ENCODE measurements around the gene WASHC4. TPM values are rescaled to one million over a fixed set of nuclear protein-coding genes. Genes with fewer than 3 reads are reported as not detected.

WASHC4 gene
- total RNA-seq, 1 experiment from 2014 or later: 44.7 TPM

DNA sequence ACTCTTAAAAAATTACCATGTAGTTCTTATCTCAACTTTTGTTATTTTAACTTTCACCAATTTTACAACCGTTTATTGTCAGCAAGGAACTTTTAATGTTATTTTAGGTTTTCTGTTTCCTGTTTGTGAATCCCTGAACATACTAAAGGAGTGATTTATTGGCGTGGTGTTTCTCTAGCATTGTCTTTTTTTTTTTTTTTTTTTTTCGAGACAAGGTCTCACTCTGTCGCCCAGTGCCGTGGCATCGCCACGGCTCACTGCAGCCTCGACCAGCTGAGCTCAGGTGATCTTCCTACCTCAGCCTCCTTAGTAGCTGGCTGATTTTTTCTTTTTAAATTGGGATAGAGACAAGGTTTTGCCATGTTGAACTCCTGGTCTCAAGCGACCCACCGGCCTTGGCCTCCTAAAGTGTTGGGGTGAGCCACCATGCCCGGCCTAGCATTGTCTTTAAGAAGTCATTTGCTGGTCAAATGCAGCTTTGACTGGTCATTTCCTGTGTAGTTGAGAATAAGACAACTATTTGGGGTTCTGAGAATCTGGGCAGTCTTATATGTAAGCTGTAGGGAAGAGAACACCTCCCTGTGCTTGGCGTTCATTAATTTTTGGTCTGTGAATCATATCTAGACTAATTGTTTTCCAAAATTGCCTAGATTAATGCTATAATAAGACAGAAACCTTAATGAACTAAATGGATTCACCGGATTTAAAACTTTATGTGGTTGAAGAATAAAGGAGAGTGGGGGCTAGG lies 2.1 kb downstream of the WASHC4 start:
- no peak for TF ChIP-seq TCF7L2 (IDR thresholded peaks at IDR 0.05; ENCODE audit: low read depth, low read length)
- peak overlapping the region; percentile 78 to 92 for H3K4me3 ChIP-seq (ENCODE audit: low read depth in 2 of 2, low read length in 2 of 2)
- DNase-seq (ENCODE audit: low read depth, low spot score) (no peak), ATAC-seq (no peak)
- no TSS peak for BruUV-seq (replicated peaks)
- intact Hi-C loops (cut with micrococcal nuclease; ENCODE audit: unreplicated experiment) (no loop called here), in situ Hi-C loops (cut with HindIII; ENCODE audit: low pct_unique_long_range_greater_than_20kb, low sequenced_read_pairs) (no loop called here)
- no peaks in the 10 kb centered on the region for H3K9me3 ChIP-seq (ENCODE audit: control insufficient read depth, insufficient read depth, low read depth, low read length)
- H3K27ac ChIP-seq (ENCODE audit: low read length): peak overlapping the region; percentile 90
- ChIA-PET POLR2A (no interaction called here), CTCF (interaction anchor here (0.6 kb wide), 1 partner anchor 277 kb away, joined by 7 read pairs; no protein-coding TSS in a partner anchor)
- no peaks in the 10 kb centered on the region for H3K27me3 ChIP-seq (ENCODE audit: control insufficient read depth, insufficient read depth, low read length)
- peaks cover 20% of the 10 kb centered on the region for H3K36me3 ChIP-seq (ENCODE audit: control insufficient read depth, insufficient read depth, low read length)
- H3K4me1 ChIP-seq (ENCODE audit: control insufficient read depth, insufficient read depth, low read length): peaks cover 6% of the 10 kb centered on the region; the same call in 1 of the 2 replicates

- ChIA-PET POLR2A (no interaction called here), CTCF (no interaction called here)
- no TSS peak for BruUV-seq (replicated peaks)
- Histone ChIP-seq H3K27ac (ENCODE audit: low read length) (peak overlapping the region; percentile 7; the same call in 1 of the 2 replicates), H3K4me3 (ENCODE audit: low read depth in 2 of 2, low read length in 2 of 2) (no peak overlapping the region), H3K4me1 (ENCODE audit: control insufficient read depth, insufficient read depth, low read length) (peaks cover 6% of the 10 kb centered on the region; the same call in 1 of the 2 replicates), H3K9me3 (ENCODE audit: control insufficient read depth, insufficient read depth, low read depth, low read length) (no peaks in the 10 kb centered on the region), H3K27me3 (ENCODE audit: control insufficient read depth, insufficient read depth, low read length) (no peaks in the 10 kb centered on the region), H3K36me3 (ENCODE audit: control insufficient read depth, insufficient read depth, low read length) (peaks cover 32% of the 10 kb centered on the region)
- TF ChIP-seq SIN3A (IDR thresholded peaks at IDR 0.05; ENCODE audit: borderline replicate concordance, insufficient read depth, low read depth, low read length): no peak
- TF ChIP-seq CTCF (IDR thresholded peaks at IDR 0.05): no peak
- TF ChIP-seq REST (IDR thresholded peaks at IDR 0.05; ENCODE audit: insufficient read depth in 1 of 2, low read depth in 2 of 2, low read length in 1 of 2): no peak
- TF ChIP-seq TCF7L2 (IDR thresholded peaks at IDR 0.05; ENCODE audit: low read depth, low read length): no peak
- TF ChIP-seq POLR2AphosphoS5 (IDR thresholded peaks at IDR 0.05; ENCODE audit: low read depth, low read length): no peak
- in situ Hi-C loops (cut with HindIII; ENCODE audit: low pct_unique_long_range_greater_than_20kb, low sequenced_read_pairs): no loop called here
- no peak for DNase-seq (ENCODE audit: low read depth, low spot score)
- no peak for ATAC-seq
- intact Hi-C loops (cut with micrococcal nuclease; ENCODE audit: unreplicated experiment): no loop called here
Observed at GRCh38 chr12:105110851-105111250, 3.3 kb downstream of the WASHC4 start.

DNA sequence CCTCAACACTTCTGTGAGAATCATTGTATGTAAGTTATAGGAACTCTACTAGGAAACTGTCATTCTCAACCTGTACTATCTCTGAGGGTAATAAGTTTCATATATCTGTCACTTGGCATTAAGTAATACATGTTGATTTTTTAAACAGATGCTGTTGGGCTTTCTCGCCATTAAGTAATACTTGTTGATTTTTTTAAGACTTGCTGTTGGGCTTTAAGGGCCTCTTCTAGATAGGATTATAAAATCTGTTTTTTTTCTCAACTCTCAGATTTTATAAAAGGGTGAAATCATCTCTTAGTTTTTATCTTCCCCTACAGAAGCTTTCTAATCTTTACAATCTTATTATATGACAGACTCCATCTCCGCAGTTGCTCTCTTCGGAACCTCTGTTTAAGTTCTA lies 5.6 kb downstream of the WASHC4 start:
- CTCF ChIA-PET: no interaction called here
- DNase-seq (ENCODE audit: low read depth, low spot score) (no peak), ATAC-seq (no peak)
- Histone ChIP-seq H3K36me3 (ENCODE audit: control insufficient read depth, insufficient read depth, low read length) (peaks cover 48% of the 10 kb centered on the region), H3K9me3 (ENCODE audit: control insufficient read depth, insufficient read depth, low read depth, low read length) (no peaks in the 10 kb centered on the region), H3K4me3 (ENCODE audit: low read depth in 2 of 2, low read length in 2 of 2) (no peak overlapping the region), H3K4me1 (ENCODE audit: control insufficient read depth, insufficient read depth, low read length) (peaks cover 2% of the 10 kb centered on the region; the same call in 1 of the 2 replicates), H3K27ac (ENCODE audit: low read length) (no peak overlapping the region), H3K27me3 (ENCODE audit: control insufficient read depth, insufficient read depth, low read length) (no peaks in the 10 kb centered on the region)
- in situ Hi-C loops (cut with HindIII; ENCODE audit: low pct_unique_long_range_greater_than_20kb, low sequenced_read_pairs) (no loop called here), intact Hi-C loops (cut with micrococcal nuclease; ENCODE audit: unreplicated experiment) (no loop called here)
- TF ChIP-seq POLR2AphosphoS5 (IDR thresholded peaks at IDR 0.05; ENCODE audit: low read depth, low read length): no peak
- TF ChIP-seq REST (IDR thresholded peaks at IDR 0.05; ENCODE audit: insufficient read depth in 1 of 2, low read depth in 2 of 2, low read length in 1 of 2): no peak
- no peak for TF ChIP-seq TCF7L2 (IDR thresholded peaks at IDR 0.05; ENCODE audit: low read depth, low read length)
- no peak for TF ChIP-seq SIN3A (IDR thresholded peaks at IDR 0.05; ENCODE audit: borderline replicate concordance, insufficient read depth, low read depth, low read length)
- no peak for TF ChIP-seq CTCF (IDR thresholded peaks at IDR 0.05)
- BruUV-seq (replicated peaks): no TSS peak
- POLR2A ChIA-PET: no interaction called here

Measured in Panc1 (cell line).